Osteocyte (in vitro differentiated cells): ENCODE results near the gene CHST11. TPM values are rescaled to one million over a fixed set of nuclear protein-coding genes. Genes with fewer than 3 reads are reported as not detected.
A peak's percentile ranks its signal among the peaks of the same experiment; 100 is the strongest.

Experiments used
- DNase-seq: peaks from one replicate; pipeline ENCODE4 v3.0.0; 2021; ENCODE audit warnings: mixed read lengths; ENCODE audit not compliant: unreplicated experiment; ENCODE audit errors: extremely low spot score
- H3K27ac Mint-ChIP-seq: one replicate; pipeline ENCODE4 v1.8.0; 2021; ENCODE audit warnings: mild to moderate bottlenecking, mixed read lengths; ENCODE audit not compliant: unreplicated experiment
- H3K27me3 Mint-ChIP-seq: one replicate; pipeline ENCODE4 v1.8.0; 2021; ENCODE audit warnings: mixed read lengths; ENCODE audit not compliant: unreplicated experiment
- H3K36me3 Mint-ChIP-seq: one replicate; pipeline ENCODE4 v1.8.0; 2021; ENCODE audit warnings: mixed read lengths; ENCODE audit not compliant: unreplicated experiment
- H3K4me1 Mint-ChIP-seq: one replicate; pipeline ENCODE4 v1.8.0; 2021; ENCODE audit warnings: mixed read lengths; ENCODE audit not compliant: unreplicated experiment
- H3K4me3 Mint-ChIP-seq: one replicate; pipeline ENCODE4 v1.8.0; 2021; ENCODE audit warnings: mild to moderate bottlenecking, moderate library complexity, mixed read lengths; ENCODE audit not compliant: unreplicated experiment
- H3K9me3 Mint-ChIP-seq: one replicate; pipeline ENCODE4 v1.8.0; 2021; ENCODE audit warnings: mixed read lengths; ENCODE audit not compliant: unreplicated experiment
- total RNA-seq: library from RNA; stranded (reverse); gene quantifications from 2 replicates; pipeline ENCODE4 v1.2.1, GENCODE V29; 2021
- TF ChIP-seq, protein P1 (sequence below): fragments of 200-600 bp; sonication (generic); IDR thresholded peaks from 2 replicates; pipeline ENCODE4 v1.5.0; 2021; ENCODE audit warnings: antibody characterized with exemption, mild to moderate bottlenecking, moderate library complexity

CHST11 gene
- total RNA-seq, 1 donor from 2014 or later = 7.5 TPM

DNA sequence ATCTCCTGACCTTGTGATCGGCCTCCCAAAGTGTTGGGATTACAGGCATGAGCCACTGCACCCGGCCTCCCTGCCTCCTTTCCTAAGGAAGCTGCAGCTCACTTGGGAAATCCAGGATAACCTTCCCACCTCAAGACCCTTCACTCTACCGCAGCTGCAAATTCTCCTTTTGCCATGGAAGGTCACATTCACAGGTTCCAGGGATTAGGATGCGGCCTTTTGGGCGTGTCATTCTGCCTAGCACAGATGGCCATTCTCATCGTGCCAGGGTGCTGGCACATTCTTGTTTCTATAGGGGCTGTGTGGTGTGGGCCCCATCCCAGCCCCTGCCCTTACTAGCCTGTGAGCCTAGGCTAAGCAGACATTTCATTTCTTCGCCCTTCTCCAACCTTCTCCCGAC is 219.9 kb downstream of the CHST11 start:
- DNase-seq = no peak
- Mint-ChIP-seq H3K27ac (no peak overlapping the region), H3K4me3 (no peak overlapping the region), H3K27me3 (no peaks in the 10 kb centered on the region), H3K36me3 (no peaks in the 10 kb centered on the region), H3K9me3 (no peaks in the 10 kb centered on the region), H3K4me1 (peaks cover 22% of the 10 kb centered on the region)
- TF ChIP-seq, protein P1, sequence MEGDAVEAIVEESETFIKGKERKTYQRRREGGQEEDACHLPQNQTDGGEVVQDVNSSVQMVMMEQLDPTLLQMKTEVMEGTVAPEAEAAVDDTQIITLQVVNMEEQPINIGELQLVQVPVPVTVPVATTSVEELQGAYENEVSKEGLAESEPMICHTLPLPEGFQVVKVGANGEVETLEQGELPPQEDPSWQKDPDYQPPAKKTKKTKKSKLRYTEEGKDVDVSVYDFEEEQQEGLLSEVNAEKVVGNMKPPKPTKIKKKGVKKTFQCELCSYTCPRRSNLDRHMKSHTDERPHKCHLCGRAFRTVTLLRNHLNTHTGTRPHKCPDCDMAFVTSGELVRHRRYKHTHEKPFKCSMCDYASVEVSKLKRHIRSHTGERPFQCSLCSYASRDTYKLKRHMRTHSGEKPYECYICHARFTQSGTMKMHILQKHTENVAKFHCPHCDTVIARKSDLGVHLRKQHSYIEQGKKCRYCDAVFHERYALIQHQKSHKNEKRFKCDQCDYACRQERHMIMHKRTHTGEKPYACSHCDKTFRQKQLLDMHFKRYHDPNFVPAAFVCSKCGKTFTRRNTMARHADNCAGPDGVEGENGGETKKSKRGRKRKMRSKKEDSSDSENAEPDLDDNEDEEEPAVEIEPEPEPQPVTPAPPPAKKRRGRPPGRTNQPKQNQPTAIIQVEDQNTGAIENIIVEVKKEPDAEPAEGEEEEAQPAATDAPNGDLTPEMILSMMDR = no peak

DNA sequence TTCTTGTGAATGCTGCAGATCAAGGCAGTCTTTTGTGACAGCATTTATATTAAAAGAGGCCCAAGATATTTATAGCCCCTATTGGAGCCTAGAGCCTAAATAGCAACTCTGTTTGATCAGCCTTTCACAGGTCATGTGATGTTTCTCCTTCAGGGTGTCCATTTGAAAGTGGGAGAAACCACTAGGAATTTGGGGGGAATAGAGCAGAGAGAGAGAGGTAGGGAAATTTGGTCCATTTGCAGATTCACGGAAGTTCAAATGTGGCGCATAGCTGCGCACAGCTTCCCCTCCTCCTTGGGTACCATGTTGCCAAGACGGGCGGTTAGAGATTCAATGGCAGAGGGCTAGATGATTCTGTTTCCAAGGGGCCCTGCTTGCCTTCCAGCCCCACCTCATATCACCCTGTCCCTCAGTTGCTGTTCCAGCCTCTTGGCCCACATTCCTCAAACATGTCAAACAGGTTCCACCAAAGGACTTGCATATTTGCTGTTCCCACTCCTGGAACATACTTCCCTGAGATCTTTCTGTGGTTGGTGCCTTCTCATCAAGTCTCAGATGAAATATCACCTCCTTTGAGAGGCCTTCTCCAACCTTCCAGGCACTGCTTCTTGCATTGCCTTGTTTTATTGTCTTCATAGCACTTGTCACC is 220.8 kb downstream of the CHST11 start:
- Mint-ChIP-seq H3K4me1 (peaks cover 13% of the 10 kb centered on the region), H3K27ac (no peak overlapping the region), H3K36me3 (no peaks in the 10 kb centered on the region)

DNA sequence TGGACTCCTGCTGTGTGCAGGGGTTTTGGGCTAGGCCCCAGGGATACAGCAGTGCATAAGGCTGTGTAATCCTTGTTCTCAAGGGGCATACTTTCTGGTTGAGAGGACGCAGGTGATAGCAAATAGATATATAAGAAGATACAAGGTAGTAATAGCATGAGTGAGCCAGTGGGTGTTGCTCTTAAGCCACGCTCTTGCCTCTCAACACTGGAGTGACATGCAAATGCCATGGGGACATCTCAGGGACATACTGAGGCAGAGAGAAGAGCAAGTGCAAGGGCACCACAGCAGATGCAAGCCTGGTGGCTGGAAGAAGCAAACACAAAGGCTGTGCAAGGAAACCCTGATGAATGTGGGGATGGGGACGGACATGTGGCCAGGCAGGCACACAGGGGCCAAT is 223.3 kb downstream of the CHST11 start:
- DNase-seq = no peak
- Mint-ChIP-seq H3K9me3 (no peaks in the 10 kb centered on the region), H3K36me3 (no peaks in the 10 kb centered on the region), H3K27ac (no peak overlapping the region), H3K27me3 (no peaks in the 10 kb centered on the region), H3K4me3 (no peak overlapping the region), H3K4me1 (peaks cover 3% of the 10 kb centered on the region)
- TF ChIP-seq, protein P1 = peak; percentile 53

More for the DNA sequence above, 220.8 kb downstream of the CHST11 start:
- TF ChIP-seq, protein P1 = no peak
- H3K27me3 Mint-ChIP-seq = no peaks in the 10 kb centered on the region
- no peak for DNase-seq
- no peak overlapping the region for H3K4me3 Mint-ChIP-seq
- no peaks in the 10 kb centered on the region for H3K9me3 Mint-ChIP-seq

DNA sequence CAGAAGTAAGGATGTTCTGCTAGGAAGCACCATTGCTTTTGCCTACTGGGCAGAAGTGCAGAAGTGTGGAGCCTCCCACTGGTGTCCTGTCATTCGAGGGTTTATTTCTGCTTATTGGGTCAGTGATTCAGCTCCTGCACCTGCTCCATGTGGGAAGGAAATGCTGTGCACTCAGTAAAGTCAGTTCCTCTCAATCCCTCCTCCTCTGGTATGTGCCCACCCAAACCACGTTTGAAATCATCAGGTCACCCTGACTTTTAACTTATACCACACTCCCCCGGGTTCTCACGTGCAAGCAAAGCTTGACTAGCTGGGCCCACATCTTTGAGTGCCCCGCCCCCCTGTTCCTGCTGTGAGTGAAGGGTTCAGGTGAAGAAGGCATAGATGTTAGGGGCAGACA is 223.7 kb downstream of the CHST11 start:
- Mint-ChIP-seq H3K27ac (no peak overlapping the region), H3K9me3 (no peaks in the 10 kb centered on the region), H3K27me3 (no peaks in the 10 kb centered on the region), H3K4me1 (peaks cover 6% of the 10 kb centered on the region), H3K36me3 (no peaks in the 10 kb centered on the region), H3K4me3 (no peak overlapping the region)
- TF ChIP-seq, protein P1 = no peak
- DNase-seq = no peak

DNA sequence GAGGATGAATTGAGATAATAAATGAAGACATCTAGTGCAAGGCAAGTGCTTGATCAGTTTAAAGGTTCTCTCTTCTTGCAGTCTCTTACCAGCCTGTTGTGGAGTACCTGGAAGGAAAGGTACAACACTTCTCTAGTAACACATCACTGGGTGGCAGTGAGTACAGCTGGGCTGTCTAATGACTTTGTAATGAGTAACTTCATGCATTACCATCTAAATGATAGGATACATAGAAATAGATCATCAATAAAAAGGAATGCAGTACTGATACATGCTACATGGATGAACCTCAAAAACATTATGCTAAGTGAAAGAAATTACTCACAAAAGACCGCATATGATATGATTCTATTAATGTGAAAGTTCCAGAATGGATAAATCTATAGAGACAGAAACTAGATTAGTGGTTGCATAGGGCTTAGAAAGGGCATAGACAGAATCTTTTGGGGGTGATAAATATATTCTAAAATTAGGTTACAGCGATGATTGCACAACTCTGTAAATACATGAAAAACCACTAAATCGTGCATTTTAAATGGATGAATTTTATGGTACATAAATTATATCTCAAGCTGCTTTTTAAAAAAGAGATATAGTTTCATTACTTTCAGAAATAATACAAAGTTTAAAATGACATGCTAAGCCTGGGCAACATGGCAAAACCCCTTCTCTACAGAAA is 224.4 kb downstream of the CHST11 start:
- Mint-ChIP-seq H3K4me1 (peaks cover 10% of the 10 kb centered on the region), H3K4me3 (no peak overlapping the region), H3K27me3 (no peaks in the 10 kb centered on the region), H3K36me3 (no peaks in the 10 kb centered on the region), H3K9me3 (no peaks in the 10 kb centered on the region), H3K27ac (no peak overlapping the region)
- DNase-seq = no peak
- TF ChIP-seq, protein P1 = no peak
